Measurements from ENCODE around the gene PRDX2.
"Not testable (repeated sequence)": the region's sequence is repeated elsewhere in the genome, so short reads cannot be mapped to it uniquely, and the experiment has no call there.

The PRDX2 gene

DNA sequence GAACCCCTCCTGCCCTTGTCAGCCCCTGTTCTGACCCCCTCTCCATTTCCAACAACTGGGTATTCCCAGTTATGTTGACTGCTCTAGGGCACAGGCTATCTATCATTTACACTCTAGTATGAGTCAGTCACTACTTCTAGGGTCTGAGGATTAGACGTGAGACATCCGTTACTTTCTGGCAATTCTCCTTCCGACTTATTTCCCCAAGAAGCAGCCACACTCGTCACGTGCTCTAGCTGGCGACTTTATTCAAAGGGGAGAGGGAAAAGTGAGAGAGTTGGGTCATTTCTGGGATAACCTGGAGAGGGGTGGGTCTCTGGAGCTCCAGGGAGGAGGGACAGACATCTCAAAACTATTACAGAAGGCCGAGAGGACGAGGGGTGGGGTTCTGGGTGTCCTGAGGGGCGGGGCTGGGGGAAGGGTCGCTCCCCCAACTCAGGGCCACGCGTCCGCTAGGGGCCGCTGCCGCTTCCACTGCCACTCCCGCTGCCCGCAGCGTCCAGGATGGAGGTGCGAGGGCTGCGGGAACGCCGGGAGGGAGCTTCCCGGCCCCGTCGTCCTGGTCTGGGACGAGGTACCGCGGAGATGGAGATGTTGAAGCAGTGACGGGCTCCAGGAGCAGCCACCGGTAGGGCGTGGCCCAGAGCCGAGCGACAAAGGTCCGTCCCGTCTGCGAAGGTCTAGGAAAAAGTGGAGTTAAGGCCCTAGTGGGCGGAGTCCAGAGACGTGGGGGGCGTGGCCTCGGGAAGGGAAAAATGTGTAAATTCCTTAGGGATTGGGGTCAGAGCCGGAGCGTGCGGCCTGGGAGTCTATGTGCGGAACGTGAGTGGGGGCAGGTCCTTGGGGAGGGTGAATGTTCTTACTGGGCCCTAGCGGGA lies 23.9 kb upstream of the PRDX2 start:
- DNase-seq (ENCODE audit: low read depth in 3 of 3), result no peak

DNA sequence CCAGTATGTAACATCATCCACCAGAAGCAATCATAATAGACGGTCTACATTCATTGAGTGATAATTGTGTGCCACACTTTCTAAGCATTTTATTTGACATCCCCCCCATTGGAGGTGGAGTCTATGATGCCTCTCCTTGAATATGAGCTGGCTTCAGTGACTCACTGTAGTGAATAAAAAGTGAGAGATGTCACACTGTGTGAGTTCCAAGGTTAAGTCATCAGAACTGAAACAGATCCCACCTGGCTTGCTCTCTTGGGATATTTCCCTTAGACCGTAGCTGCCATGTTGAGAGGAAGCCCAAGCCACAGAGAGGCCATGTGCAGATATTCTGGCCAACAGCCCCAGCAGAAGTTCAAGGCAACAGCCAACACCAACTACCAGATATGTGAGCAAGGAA lies 20.2 kb upstream of the PRDX2 start:
- DNase-seq (ENCODE audit: low read depth in 3 of 3), result no peak

DNA sequence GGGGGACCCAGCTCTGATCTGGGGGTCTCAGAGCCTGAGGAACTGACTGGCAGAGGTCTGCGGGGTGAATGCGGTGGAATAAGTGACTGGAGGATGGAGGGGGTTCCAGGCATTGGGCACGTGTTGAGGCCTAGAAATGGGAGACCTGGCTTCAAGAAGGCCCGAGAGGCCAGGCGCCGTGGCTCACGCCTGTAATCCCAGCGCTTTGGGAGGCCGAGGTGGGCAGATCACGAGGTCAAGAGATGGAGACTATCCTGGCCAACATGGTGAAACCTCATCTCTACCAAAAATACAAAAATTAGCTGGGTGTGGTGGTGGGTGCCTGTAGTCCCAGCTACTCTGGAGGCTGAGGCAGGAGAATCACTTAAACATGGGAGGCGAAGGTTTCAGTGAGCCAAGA lies 16.2 kb upstream of the PRDX2 start:
- not testable (repeated sequence) for DNase-seq (ENCODE audit: low read depth in 3 of 3)

DNA sequence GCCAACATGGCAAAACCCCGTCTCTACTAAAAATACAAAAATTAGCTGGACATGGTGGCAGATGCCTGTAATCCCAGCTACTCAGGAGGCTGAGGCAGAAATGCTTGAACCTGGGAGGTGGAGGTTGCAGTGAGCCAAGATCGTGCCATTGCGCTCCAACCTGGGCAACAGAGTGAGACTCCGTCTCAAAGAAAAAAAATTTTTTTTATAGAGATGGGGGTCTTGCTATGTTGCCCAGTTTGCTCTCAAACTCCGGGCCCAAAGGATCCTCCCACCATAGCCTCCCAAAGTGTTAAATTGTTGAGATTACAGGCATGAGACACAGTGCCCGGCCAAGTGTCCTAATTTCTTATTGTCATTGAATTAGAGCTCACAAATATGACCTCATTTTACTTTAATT lies 15.6 kb upstream of the PRDX2 start:
- DNase-seq (ENCODE audit: low read depth in 3 of 3), result not testable (repeated sequence)

DNA sequence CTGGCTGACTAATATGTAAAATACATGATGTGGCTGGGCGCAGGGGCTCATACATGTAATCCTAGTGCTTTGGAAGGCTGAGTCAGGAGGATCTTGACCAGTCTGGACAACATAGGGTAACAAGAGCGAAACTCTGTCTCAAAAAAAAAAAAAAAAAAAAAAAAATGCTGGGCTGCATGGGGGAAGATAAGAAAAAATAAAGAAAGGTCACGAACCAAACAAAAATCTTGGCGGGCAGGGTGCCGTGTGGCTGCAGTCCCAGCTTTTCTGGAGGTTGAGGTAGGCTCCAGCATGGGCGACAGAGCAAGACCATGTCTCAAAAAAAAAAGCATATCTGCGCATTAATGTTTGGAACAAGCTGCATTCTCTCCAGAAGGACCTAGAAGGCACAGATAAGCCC lies 13.5 kb upstream of the PRDX2 start:
- DNase-seq (ENCODE audit: low read depth in 3 of 3), result no peak

DNA sequence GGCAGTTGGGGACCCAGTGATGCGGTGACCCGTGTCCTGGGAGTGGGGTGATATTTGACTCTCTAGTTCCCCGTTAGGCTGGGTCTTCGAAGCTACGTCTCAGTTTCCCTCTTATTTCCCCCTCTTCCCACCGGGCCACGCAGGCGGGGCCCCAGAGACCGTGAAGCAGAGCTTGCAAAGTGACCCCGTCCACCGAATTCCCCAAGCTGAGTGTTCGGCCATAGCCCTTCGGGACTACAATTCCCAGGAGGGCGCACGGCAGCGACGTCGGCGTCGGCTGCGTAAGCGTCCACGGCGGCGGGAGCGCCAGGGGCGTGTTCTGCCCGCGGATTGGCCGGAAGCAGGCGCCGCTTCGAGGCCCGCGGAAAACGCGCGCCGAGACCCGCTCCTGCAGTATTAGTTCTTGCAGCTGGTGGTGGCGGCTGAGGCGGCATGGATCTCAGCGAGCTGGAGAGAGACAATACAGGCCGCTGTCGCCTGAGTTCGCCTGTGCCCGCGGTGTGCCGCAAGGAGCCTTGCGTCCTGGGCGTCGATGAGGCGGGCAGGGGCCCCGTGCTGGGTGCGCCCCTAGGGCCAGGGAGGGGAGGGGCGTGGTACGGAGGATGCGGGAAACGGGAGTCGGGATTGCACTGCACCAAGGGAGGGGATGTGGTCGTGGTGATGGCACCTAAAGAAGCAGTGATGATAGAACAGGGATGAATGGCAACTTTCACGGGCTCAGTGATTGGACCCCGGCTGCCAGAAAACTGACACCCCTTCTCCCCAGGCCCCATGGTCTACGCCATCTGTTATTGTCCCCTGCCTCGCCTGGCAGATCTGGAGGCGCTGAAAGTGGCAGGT lies 4.9 kb upstream of the PRDX2 start, which contains the start of gene RNASEH2A:
TSS of gene RNASEH2A (plus strand) at position 343 of the 840 bp plus-strand sequence. CDS start at position 433, 90 bp downstream.
- peak; percentile 74 to 79 (median 78) for DNase-seq (ENCODE audit: low read depth in 3 of 3)

DNA sequence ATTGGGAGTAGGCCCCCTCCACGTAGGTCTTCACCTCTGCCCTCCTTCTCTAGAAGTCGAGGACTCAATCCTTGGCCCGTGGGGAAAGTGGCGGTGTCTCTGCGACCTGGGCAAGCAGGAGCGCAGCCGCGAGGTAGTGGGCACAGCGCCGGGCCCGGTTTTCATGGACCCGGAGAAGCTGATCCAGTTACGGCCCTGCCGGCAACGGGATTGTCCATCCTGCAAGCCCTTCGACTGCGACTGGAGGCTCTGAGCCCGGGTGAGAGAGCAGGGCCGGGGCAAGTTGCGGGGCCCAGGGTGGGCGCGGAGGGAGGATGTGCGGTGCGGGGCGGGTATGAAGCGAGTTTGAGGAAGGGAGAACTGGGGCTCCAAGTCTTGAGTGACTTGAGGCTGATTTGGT lies 2.5 kb upstream of the PRDX2 start:
- DNase-seq (ENCODE audit: low read depth in 3 of 3), result no peak

DNA sequence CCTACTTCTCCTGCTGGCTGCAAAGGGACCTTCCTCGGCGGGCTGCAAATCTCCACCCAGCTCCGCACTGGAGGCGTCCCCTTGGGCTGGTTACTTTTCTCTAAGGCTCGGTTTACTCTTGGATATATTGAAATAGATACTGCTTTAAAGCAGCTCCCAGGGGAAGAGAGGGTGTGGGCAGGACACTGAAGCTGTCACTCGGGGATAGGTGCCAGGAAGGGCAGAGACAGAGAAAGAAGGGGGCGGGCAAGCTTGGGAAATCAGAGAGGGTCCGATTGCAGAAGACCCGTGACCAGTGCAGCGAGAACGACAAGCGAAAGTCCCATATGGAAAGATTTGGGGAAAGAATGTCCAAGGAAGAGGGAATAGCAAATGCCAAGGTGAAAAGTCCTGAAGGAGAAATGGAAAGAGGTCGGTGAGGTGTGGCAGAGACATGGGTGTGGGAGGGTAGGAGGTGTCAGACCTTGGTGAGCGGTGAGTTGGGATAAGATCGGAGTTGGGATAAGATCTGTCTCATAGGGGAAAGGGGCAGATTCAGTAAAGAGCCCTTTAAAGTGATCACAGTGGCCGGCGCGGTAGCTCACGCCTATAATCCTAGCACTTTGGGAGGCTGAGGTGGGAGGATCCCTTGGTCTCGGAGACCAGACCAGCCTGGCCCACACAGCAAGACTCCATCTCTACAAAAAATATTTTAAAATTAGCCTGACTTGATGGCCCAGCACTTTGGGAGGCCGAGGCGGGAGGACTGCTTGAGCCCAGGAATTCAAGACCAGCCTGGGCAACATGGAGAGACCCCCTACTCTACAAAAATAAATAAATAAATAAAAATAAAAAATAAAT lies 887 bp upstream of the PRDX2 start:
- DNase-seq (ENCODE audit: low read depth in 3 of 3), result no peak

DNA sequence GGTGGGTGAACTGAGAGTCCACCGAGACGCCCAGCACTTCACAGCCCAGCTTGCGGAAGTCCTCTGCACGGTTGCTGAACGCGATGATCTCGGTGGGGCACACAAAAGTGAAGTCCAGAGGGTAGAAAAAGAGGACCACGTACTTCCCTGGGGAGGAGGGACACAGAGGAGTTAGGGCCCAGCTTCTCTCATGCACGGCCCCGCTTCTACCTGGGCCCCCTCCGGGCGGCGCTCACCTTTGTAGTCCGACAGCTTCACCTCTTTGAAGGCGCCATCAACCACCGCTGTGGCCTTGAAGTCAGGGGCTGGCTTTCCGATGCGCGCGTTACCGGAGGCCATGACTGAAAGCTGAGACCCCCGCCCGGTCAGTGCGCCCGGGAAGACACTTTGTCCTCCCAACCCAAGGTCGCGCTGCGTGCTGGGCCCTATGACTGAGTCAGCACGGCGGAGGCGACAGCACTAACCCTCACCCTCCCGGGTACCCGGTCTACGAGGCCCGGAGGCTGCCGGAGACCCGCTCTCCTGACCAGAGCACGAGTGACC lies 606 bp downstream of the PRDX2 start:
- DNase-seq (ENCODE audit: low read depth in 3 of 3), result no peak

DNA sequence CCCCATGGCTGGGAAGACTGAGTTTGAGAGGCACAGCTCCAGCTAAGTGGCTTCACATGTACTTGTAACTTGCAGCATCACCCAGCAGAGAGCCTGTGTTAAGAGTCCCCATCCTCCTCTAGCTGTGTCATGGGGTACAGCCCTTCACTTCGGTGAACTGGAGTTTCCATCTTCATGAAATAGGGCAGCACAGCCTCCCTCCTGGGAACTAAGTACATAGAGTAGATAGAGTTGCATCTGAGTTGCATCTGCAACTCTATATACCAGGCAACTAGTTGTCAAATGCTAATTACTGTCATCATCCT lies 1.2 kb downstream of the PRDX2 start:
- DNase-seq (ENCODE audit: low read depth in 3 of 3), result no peak

DNA sequence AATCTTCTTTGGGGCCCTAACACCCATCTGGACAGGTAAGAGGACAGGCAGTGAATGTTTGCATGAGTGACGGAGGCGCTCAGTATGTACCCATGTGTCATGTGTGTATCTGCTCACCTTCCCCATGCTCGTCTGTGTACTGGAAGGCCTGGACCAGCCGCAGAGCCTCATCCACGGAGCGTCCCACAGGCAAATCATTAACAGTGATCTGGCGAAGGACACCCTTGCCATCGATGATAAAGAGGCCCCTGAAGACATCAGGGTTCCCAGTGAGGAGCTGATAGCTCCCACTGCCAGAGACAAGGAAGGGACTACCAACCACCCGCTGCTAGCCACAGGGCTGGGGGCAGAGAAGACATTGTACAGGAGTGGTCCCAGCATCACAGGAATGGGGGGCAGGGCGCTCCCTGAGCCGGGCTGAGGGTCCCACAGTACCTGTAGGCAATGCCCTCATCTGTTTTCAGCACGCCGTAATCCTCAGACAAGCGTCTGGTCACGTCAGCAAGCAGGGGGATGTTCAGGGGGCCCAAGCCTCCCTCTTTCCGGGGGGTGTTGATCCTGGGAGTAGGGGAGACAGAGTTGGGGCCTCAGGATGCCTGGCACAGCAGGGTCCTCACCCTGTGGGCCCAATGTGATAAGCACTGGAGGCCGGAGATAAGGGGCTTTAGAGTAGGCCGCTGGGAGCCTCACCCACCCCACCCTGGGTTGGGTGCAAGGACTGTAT lies 1.7 kb downstream of the PRDX2 start:
- DNase-seq (ENCODE audit: low read depth in 3 of 3), result no peak

DNA sequence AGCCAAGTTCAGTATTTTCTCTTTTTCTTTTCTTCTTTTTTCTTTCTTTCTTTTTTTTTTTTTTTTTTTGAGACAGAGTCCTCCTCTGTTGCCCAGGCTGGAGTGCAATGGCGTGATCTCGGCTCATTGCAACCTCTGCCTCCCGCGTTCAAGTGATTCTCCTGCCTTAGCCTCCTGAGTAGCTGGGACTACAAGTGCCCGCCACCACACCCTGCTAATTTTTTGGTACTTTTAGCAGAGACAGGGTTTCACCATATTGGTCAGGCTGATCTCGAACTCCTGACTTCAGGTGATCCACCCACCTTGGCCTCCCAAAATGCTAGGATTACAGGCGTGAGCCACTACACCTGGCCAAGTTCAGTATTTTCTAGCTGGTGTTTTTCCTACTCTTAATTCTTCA lies 4.0 kb downstream of the PRDX2 start:
- DNase-seq (ENCODE audit: low read depth in 3 of 3), result not testable (repeated sequence)

DNA sequence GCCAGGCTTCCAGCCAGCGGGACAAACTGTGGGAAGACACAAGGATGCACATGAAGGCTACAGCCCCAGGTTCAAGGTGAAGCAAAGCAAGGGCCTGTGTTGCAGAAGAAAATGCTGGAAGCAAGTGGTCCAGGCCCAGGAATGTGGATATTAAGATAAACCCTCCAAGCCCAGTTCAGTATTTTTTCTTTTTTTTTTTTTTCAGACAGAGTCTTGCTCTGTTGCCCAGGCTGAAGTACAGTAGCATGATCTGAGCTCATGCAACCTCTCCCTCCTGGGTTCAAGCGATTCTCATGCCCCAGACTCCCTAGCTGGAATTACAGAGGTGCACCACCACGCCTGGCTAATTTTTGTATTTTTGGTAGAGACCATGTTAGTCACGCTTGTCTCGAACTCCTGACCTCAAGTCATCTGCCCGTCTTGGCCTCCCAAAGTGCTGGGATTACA lies 4.4 kb downstream of the PRDX2 start:
- no peak for DNase-seq (ENCODE audit: low read depth in 3 of 3)

DNA sequence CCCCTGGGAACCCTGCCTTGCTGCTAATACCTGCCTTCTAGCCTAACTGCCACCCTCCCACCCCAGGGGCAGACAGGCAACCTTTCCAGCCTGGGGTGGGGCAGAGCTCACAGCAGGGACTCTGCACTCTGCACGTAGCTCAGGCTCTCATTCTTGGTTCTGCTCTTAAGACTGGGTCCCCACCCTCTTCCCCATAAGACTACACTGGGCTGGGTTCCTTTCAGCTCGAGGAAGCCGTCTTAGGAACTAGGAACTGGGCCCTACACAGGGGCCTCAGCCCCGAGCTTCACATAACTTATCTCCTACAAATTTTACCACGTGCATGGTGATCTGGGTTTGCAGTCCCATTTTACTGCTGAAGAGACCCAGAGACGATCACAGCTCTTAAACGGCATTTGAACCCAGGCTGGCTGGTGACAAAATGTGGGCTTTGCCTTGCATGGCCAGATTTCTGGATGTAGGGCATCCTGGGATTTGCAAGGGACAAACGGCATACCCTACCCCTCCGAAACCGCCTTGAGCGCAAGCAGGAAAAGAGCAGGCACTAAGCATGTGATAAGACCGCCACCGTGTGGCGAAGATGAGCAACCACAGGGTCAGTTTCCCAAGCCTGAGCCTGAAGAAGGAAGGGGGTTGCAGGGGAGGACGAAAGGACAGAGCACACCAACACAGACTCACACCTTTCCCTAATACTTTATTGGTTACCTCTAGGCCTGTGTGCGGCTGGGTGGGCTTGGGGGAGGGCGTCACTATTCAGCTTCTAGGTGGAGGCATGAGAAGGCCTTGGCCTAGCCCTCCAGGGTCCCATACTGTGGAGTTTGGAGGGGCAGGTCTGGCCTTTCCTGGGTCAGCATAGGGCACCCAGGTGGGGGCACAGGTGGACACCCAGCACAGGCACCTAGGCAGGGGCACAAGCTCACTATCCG lies 5.2 kb downstream of the PRDX2 start:
- DNase-seq (ENCODE audit: low read depth in 3 of 3), result peak in 2 of 3 experiments; percentile 60 to 63

DNA sequence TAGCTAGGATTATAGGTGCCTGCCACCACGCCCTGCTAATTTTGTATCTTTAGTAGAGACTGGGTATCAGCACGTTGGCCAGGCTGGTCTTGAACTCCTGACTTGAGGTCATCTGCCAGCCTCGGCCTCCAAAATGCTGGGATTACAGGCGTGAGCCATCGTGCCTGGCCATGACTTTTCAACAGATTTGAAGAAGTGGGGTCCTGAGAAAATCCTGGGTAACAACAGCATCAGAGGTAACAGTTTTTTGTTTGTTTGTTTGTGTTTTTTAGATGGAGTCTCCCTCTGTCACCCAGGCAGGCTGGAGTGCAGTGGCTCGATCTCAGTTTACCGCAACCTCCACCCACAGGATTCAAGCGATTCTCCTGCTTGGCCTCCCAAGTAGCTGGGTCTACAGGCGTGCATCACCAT lies 6.6 kb downstream of the PRDX2 start:
- DNase-seq (ENCODE audit: low read depth in 3 of 3), result no peak

DNA sequence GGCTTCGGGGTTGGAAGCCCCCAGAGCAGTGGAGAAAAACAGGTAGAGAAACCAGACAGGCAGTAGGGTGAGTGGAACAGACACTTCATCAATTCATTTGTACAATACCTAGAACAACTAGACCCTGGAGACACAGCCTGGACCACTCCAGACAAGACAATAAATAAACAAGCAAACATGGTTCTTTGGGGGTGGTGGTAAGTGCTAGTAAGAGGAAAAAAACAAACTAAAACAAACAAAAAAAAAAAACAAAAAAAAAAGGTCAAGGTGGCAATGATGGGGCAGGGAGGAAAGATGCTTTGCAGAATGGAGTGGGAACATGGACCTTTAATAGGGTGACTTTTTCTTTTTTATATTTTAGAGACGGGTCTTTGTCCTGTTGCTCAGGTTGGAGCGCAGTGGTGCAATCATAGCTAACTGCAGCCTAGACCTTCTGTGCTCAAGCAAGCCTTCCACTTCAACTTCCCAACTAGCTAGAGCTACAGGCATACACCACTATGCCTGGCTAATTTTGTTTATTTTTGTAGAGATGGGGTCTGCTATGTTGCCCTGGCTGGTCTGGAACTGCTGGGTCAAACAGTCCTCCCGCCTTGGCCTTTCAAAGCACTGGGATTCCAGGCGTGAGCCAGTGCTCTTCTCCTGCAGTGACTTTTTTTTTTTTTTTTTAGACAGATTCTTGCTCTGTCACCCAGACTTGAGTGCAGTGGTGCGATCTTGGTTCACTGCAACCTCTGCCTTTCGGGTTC lies 7.2 kb downstream of the PRDX2 start:
- no peak for DNase-seq (ENCODE audit: low read depth in 3 of 3)

DNA sequence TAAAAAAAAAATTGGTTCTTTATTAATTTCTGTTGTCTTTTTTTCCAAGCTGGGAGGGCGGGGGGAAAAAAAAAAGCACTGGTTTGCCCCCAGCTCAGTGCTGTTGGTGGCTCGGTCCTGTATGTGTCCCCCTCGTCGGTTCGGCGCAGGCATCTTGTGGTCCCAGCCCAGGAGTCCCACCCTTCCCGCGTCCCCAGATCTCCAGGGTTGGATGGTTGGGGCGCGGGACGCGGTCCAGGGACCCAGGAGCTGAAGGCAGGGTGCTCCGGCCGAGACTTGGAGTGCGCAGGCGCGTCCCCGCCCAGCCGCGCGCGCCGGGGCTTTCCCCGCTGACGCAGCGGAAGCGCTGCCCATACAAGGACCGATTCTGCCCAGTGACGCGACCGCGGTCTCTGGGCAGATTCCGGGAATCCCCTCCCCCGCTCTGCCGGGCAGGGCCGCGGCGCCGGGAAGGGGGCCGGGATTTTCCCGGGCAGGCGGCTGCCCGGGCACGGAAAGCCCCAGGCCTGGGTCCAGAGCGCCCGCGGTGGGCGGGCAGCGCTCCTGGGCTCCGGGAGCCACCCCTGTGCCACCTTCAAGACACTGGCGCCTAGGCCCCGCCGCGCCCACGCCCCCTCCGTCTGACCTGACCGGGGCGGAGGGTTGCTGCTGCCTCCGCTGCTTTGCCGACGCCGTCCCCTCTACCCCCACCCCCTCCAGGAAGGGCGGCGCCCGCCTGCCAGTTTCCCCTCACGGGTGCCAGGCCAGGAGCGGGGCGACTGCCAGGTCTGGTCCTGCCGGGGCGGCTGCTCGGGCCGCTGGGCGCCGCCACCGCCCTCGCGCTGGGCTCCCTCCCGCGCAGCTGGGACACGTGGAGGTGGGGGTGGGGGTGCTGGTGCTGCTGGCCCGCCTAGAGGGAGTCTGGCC lies 8.1 kb downstream of the PRDX2 start:
- DNase-seq (ENCODE audit: low read depth in 3 of 3), result peak; percentile 89 to 94 (median 91)

DNA sequence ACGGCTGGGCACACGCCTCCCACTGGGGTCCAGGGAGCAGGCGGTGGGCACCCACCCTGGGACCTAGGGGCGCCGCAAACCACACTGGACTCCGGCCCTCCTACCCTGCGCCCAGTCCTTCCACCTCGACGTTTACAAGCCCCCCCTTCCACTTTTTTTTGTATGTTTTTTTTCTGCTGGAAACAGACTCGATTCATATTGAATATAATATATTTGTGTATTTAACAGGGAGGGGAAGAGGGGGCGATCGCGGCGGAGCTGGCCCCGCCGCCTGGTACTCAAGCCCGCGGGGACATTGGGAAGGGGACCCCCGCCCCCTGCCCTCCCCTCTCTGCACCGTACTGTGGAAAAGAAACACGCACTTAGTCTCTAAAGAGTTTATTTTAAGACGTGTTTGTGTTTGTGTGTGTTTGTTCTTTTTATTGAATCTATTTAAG lies 8.7 kb downstream of the PRDX2 start:
- no peak for DNase-seq (ENCODE audit: low read depth in 3 of 3)
